CD4-positive, alpha-beta T cell treated with Interleukin-17A for 4 hours (primary cell): ENCODE data around the gene OXLD1.
"Not testable (repeated sequence)": the region's sequence is repeated elsewhere in the genome, so short reads cannot be mapped to it uniquely, and the experiment has no call there.

Source experiments
- DNase-seq: peaks from one replicate; pipeline ENCODE4 v3.0.0-alpha.2; 2020; ENCODE audit warnings: mixed read lengths

Gene OXLD1

DNA sequence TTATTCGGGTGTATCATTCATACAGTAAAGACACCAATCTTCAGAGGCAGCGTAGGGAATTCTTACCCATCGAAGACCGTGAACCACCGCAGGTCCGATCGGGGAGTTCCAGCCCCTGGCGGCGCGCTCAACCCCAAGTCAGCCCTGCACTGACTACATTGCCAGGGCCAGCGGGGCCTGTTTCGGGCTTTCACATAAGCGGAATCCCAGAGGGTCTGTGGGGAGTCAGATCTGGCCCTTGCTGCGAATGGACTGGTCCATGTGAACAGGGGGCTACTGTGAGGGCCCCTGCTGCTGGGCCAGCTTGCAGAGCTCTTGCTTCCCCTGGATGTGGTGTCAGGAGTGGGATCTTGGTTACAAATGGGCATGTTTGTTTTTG, 17.7 kb downstream of the OXLD1 start:
- no peak for DNase-seq

DNA sequence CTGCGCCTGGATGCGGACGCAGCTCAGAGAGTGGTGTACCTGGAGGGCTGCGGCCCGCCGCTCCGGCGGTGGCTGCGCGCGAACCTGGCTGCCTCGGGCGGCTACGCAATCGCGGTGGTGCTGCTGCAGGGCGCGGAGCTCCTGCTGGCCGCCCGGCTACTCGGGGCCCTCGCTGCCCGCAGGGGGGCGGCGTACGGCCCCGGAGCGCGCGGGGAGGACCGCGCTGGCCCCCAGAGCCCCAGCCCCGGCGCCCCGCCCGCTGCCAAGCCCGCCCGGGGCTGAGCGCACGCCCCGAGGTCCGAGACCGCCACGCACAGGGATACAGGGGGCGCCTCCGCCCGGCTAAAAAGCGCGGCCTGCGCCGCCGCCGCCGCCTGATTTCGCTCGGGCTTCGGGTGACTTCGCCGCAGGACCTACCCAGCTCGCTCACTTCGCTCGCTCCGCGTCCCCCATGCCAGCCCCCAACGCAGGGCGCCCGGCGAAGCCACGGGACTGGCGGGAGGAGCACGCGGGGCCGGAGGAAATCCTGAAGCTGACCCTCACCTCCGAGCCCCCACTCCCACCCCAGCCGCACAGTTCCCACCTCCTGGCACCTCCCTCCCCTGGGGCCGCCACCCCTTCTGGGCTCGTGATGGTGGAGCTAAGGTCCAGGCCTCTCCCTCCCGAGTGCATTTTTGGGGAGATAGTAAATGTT, 18.2 kb downstream of the OXLD1 start:
- no peak for DNase-seq

DNA sequence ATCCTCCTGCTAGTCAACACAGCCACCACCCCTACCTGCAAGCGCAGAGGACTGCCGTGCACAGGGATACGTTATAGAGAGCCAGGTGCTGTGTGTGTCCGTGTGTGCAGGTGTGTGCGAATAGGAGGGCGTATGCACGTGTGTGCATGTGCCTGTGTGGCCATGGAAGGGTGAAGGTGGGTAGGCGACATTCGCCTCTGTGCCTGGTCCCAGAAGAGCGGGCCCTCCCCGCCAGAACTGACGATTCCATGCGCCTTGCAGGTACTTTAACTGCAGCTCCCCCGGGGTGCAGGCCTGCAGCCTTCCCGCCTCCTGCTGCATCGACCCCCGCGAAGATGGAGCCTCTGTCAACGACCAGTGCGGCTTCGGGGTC, 18.8 kb downstream of the OXLD1 start:
- no peak for DNase-seq

DNA sequence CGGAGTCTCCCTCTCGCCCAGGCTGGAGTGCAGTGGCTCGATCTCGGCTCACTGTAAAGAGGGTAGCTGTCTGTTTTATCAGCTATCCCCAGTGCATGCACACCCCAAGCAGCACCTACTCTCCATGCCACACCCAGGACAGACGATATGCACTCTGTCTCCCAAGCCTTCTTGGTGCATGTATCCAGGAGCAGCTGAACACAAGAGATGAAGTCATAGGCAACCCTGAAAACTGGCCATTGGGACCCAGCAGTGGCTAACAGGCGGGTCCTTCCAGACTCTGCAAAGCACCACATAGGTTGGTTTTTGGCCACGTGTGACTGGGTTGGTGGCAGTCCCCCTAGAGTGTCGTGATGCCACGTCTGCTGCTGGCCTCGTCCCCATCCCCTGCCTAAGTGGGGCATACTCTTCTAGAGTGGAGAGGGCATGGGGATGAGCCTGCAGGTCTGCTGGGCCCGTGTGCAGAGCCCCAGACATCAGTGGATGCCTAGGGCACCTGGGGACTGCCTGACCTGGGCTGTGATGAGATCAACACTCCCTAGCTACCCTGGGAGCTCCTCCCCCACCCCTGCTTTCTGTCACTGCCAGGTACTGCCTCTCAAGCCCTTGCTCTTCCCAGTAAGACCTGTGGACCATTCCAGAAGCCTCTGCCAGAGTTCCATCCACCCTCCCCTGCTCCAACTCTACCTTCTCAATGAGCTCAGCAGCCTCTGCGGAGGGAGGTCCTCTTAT, 19.4 kb downstream of the OXLD1 start:
- DNase-seq, result no peak

DNA sequence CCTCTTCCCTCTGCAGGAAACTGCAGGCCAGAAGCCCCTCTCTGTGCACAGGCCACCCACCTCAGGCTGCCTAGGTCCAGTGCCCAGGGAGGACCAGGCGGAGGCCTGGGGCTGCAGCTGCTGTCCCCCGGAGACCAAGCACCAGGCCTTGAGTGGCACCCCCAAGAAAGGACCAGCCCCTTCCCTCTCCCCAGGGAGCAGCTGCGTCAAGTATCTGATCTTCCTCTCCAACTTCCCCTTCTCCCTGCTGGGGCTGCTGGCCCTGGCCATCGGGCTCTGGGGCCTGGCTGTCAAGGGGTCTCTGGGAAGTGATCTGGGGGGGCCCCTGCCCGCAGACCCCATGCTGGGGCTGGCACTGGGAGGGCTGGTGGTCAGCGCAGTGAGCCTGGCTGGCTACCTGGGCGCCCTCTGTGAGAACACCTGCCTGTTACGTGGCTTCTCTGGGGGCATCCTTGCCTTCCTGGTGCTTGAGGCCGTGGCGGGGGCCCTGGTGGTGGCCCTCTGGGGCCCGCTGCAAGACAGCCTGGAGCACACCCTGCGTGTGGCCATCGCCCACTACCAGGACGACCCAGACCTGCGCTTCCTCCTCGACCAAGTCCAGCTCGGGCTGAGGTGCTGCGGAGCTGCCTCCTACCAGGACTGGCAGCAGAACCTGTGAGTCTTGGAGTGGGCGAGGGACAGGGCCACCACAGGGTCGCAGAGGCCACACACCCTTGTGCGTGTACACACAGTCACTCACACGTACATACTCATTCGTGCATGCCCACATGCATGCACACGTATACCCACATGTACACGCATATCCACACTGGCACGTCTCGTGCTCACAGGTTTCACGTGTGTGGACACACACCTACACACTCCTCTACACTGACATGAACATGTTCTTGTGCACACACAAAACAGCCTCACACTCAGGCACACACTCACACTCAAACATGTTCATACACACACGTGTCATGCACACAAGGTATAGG, 21.1 kb downstream of the OXLD1 start:
- DNase-seq, result no peak

DNA sequence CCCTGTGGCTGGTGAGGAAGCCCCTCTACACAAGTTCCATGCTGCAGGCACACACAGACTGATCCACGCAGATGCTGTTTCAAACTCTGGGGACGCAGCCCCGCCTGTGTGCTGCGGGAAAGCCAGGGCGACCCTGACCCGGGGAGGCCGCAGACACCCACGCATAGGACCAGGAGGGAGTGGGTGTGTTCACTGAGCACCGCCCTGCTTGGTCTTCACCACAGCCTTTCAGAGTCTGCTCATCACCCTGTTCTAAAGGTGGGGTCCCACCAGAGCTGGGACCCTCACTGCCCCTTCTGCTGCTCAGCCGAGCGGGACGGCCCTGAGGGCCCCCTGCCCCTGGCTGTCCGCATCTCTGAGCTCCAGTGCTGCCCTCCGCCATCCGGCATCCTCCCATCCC, 21.9 kb downstream of the OXLD1 start:
- no peak for DNase-seq

DNA sequence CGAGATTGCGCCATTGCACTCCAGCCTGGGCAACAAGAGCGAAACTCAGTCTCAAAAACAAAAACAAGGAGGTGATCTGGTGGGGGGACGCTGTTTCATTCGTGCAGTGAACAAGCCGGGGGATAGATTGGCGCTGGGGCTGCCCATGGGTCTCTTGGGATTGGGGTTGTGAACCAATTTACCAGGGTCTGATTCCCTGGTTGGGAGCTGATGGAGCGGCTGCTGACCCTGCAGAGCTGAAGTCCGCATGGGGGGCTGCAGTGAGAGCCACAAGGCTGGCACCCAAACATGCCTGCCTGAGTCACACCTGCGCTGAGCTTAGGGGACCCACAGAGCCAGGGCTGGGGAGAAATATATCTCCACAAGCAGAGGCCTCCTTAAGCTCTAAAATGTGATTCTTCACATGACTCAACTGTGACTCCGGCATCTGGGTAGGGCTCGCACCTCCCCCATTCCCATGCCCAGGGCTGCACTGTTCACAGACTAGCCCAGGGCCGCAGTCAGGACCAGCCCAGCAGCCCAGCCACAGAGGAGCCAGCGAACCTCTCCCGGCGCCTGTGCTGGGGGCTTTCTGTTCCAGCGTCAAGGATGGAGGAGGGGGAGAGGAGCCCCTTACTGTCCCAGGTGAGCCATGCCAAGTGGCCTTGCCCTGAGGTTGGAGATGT, 24.4 kb downstream of the OXLD1 start:
- no peak for DNase-seq

DNA sequence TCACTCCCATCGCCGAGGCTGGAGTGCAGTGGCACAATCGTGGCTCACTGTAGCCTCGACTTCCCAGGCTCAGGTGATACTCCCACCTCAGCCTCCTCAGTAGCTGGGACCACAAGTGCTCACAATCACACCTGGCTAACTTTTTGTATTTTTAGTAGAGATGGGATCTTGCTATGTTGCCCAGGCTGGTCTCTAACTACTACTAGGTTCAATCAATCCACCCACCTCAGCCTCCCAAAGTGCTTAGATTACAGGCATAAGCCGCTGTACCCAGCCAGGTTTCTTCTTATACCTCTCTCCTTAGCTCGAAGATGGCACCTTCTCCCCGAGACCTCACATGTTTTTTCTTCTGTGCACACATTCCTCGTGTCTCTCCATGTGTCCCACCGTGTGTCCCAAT, 26.4 kb downstream of the OXLD1 start:
- no peak for DNase-seq

DNA sequence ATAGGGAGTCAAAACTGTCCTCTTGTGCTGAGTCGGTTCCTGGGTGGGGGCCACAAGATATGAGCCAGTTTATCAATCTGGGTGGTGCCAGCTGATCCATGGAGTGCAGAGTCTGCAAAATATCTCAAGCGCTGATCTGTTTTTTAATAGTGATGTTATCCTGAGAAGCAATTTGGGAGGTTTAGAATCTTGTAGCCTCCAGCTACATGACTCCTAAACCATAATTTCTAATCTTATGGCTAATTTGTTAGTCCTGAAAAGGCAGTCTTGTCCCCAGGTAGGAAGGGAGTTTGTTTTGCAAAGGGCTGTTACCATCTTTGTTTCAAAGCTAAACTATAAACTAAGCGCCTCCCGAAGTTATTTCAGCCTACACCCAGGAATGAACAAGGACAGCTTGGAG, 27.7 kb downstream of the OXLD1 start:
- no peak for DNase-seq

DNA sequence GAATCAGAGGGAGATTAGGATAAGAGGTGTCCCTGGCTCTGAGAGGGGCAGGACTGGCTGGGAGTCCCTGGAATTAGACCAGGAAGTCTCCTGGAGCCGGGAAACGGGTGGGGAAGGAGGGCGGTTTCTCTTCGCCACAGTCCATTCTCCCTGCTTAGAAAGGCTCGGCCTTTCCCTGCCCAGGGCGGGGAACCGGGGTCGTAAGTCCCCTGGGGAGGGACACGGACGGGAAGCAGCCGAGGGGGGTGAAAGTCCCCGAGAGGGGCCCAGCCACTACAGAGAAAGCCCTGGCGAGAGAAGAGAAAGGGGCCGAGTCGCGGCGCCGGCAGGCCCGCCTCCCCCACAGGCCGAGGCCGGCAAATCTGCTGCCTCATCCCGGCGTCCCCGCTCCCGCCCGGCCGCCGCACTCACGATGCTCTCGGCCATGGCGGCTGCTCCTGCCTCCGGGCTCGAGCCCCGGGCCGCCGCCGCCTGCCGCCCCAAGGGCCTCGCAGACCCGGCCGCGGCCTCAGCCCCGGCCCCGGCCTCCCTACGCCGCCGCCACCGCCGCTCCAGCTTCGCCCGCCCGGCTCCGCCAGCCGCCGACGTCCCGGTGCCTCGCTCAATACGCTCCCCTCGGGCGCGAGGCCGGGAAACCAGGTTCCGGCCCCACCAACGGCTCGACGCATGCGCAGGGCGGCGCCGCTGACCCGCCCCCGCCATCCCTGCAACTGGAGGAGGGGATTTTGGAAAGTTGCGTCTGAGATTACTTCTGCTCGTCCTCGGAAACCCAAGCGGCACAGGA, 29.7 kb downstream of the OXLD1 start, which contains the start of the genes NPLOC4 and TSPAN10:
Gene NPLOC4 (minus strand): TSS at position 608 of the 784 bp plus-strand sequence. CDS start 182 bp downstream, at position 426.
Gene TSPAN10 (plus strand): TSS at position 692 of the 784 bp plus-strand sequence. CDS start 5,217 bp downstream, outside the sequence.
- peak; percentile 89 for DNase-seq

DNA sequence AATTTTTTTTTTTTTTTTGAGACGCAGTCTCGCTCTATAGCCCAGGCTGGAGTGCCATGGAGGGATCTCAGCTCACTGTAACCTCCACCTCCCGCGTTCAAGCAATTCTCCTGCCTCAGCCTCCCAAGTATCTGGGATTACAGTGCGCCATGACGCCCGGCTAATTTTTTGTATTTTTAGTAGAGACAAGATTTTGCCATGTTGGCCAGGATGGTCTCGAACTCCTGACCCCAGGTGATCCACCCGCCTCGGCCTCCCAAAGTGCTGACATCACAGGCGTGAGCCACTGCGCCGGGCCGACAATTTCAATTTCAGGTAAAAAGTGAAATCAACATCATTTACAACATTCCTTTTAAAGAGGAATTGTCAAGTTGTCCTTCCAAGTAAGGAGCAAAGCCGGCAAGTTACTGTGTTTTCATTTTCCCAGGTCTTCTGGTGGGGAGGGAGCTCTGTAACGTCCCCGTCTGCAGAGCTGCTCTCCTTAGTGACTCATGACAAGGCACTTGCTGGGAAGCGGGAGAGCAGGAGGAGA, 30.4 kb downstream of the OXLD1 start:
- DNase-seq, result no peak

DNA sequence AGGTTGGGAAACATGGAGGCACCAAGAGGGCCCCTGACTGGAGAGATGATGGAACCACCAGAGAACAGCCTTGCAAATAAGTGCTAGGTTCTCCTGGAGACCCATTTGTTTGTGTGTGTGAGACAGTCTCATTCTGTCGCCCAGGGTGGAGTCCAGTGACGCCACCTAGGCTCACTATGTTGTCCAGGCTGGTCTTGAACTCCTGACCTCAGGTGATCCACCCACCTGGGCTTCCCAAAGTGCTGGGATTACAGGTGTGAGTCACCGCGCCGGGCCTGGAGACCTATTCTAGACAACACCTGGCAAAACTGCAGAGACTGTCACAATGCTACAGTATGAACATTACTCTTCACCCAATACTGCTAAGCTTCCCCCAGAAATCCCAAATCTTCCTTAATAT, 31.0 kb downstream of the OXLD1 start:
- no peak for DNase-seq

DNA sequence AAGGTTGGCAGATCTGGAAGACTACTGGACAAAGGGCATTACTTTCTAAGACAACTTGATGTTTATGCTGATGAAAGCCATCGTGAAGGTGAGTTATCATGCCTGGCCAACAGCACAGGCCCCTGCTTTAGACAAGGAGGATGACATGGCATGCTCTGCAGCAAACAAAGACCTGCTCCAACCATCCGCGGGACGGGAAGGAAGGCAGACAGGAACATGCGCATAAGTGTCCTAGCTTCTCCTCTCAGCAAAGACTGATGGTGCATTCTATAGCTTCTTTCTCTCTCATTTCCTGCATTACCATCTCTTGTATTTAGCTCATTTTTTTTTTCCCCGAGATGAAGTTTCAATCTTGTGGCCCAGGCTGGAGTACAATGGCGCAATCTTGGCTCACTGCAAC, 34.9 kb downstream of the OXLD1 start:
- DNase-seq, result no peak

DNA sequence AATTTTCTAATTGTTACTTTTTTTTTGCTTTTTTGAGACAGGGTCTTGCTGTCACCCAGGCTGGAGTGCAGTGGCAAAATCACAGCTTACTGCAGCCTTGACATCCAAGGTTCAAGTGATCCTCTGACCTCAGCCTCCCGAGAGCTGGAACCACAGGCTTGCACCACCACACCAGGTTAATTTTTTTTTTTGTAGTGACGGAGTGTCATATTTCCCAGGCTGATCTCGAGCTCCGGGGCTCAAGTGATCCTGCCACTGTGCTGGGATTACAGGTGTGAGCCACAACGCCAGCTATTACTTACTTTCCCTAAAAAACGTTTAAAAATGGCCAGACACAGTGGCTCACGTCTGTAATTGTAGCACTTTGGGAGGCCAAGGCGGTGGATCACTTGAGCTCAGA, 36.1 kb downstream of the OXLD1 start:
- DNase-seq, result no peak

DNA sequence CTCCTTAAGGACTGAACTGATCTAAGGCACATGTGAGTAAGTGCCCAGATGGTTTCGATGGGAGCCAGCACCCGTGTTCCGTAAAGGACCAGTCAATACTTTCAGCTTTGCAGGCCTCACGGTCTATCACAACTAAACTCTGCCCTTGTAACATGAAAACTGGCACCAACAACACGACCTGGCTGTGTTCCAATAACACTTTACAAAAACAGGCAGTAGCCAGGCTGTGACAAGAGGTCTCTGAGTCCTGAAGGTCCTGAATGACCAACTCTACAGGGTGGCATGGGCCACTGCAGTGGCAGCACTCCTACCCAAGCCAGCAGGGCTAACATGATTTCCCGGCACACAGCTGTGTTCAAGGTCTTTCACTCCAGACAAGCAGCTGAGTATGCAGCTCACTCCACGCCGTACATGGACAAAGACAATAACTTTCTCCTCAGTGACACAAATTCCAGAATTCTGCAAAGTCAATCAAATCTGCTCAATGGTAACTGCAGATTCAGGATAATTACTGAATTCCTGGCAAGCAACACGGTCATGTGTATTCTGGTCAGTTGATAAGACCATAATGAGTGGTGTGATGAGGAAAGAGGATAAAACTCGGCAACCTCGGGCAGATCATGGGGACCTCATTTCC, 44.8 kb downstream of the OXLD1 start:
- no peak for DNase-seq

DNA sequence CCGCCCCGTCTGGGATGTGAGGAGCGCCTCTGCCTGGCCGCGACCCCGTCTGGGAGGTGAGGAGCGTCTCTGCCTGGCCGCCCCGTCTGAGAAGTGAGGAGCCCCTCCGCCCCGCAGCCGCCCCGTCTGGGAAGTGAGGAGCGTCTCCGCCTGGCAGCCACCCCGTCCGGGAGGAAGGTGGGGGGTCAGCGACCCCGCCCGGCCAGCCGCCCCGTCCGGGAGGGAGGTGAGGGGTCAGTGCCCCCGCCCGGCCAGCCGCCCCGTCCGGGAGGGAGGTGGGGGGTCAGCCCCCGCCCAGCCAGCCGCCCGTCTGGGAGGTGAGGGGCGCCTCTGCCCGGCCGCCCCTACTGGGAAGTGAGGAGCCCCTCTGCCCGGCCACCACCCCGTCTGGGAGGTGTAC, 48.1 kb downstream of the OXLD1 start:
- not testable (repeated sequence) for DNase-seq

DNA sequence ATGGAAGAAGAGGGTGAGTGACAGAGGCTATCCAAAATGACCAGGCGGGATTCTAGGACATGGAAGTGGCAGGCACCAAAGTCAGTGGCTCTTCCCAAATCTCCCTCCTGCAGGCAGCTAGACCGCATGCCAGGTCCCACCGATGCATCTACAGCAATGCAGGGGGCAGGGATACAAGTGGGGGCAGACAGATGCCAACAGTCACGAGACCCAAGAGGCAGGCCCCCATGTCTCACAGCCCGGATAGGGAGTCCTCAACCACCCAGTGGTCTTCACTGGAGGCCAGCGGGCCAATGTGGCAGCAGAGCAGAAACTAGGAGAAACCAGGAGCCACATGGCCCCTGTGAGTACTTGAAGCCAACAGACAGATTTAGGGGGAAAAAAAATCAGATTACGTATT, 49.5 kb downstream of the OXLD1 start:
- no peak for DNase-seq

DNA sequence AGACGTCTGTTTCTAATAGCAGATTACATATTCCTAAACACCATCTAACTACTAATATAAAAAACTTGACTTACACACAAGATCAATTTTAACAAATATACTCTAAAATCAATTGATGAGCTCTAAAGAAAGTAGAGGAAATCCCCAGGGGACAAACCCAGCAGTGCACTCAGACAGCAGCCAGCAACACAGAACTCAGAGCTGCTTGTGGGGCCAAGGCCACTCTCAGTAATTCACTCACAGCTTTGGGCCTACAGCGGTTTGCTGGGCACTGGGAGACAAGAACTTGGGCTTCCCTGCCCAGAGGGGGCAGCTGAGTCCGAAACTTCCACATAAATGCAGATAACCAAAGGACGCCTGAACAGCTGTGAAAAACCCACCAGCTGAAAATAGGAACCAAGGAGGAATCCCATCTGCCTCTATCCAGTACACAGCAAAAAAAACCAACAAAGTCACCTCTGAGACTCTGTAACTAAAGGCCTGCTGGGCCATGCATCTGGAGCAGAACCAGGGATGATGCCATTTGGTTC, 50.9 kb downstream of the OXLD1 start:
- no peak for DNase-seq
